SK-N-SH treated with all-trans-retinoic acid at 6 μM for 48 hours (cell line): ENCODE measurements around the gene CD3G.

ENCODE experiments used
- ATAC-seq: fragments of 200-7000 bp; cut with Tn5 transposase; 3 replicates; pipeline ENCODE4 v1.9.1; 2020; ENCODE audit warnings: mild to moderate bottlenecking, moderate library complexity
- ARNTL ChIP-seq: fragments of 450-650 bp; formaldehyde crosslinking; IDR thresholded peaks from 2 replicates; pipeline ENCODE4 v1.5.0; 2020; ENCODE audit warnings: low read depth, mild to moderate bottlenecking, moderate library complexity, borderline replicate concordance
- BACH2 ChIP-seq: fragments of 250-450 bp; sonication (Bioruptor Pico); IDR thresholded peaks from 2 replicates; pipeline ENCODE4 v1.9.0; 2021; ENCODE audit warnings: mild to moderate bottlenecking, borderline replicate concordance
- CREB5 ChIP-seq: fragments of 250-450 bp; sonication (Bioruptor Pico); IDR thresholded peaks from 2 replicates; pipeline ENCODE4 v1.5.1; 2020; ENCODE audit warnings: low read depth, mild to moderate bottlenecking, moderate library complexity
- CSDC2 ChIP-seq: fragments of 250-450 bp; sonication (Bioruptor Pico); IDR thresholded peaks from 2 replicates; pipeline ENCODE4 v1.5.0; 2020; ENCODE audit warnings: mild to moderate bottlenecking, moderate library complexity
- ESRRG ChIP-seq: fragments of 250-450 bp; sonication (Bioruptor Pico); IDR thresholded peaks from 2 replicates; pipeline ENCODE4 v1.6.1; 2021; ENCODE audit warnings: mild to moderate bottlenecking
- ISL1 ChIP-seq: fragments of 250-450 bp; sonication (Bioruptor Pico); IDR thresholded peaks from 2 replicates; pipeline ENCODE4 v2.1.2; 2022; ENCODE audit warnings: mild to moderate bottlenecking, moderate library complexity
- OSR1 ChIP-seq: fragments of 250-450 bp; sonication (Bioruptor Pico); IDR thresholded peaks from 2 replicates; pipeline ENCODE4 v1.8.0; 2022; ENCODE audit warnings: moderate library complexity, mild to moderate bottlenecking, inconsistent platforms
- PATZ1 ChIP-seq: fragments of 250-450 bp; sonication (Bioruptor Pico); IDR thresholded peaks from 2 replicates; pipeline ENCODE4 v1.8.0; 2020; ENCODE audit warnings: mild to moderate bottlenecking, moderate library complexity, borderline replicate concordance
- POU6F1 ChIP-seq: fragments of 250-450 bp; sonication (Bioruptor Pico); IDR thresholded peaks from 2 replicates; pipeline ENCODE4 v1.8.0; 2021; ENCODE audit warnings: low read depth, mild to moderate bottlenecking, moderate library complexity, borderline replicate concordance
- PPARA ChIP-seq: fragments of 250-450 bp; sonication (Bioruptor Pico); IDR thresholded peaks from 2 replicates; pipeline ENCODE4 v1.5.0; 2020; ENCODE audit warnings: mild to moderate bottlenecking, borderline replicate concordance
- RARB ChIP-seq: fragments of 250-450 bp; sonication (Bioruptor Pico); IDR thresholded peaks from 2 replicates; pipeline ENCODE4 v1.8.0; 2021; ENCODE audit warnings: mild to moderate bottlenecking, moderate library complexity
- SNAI2 ChIP-seq: fragments of 250-450 bp; sonication (Bioruptor Pico); IDR thresholded peaks from 2 replicates; pipeline ENCODE4 v1.5.0; 2020; ENCODE audit warnings: mild to moderate bottlenecking, moderate library complexity
- TCF4 ChIP-seq: fragments of 250-450 bp; sonication (Bioruptor Pico); IDR thresholded peaks from 2 replicates; pipeline ENCODE4 v1.8.0; 2021; ENCODE audit warnings: mild to moderate bottlenecking, moderate library complexity, borderline replicate concordance
- TSHZ2 ChIP-seq: fragments of 250-450 bp; sonication (Bioruptor Pico); IDR thresholded peaks from 2 replicates; pipeline ENCODE4 v1.5.0; 2020; ENCODE audit warnings: mild to moderate bottlenecking, moderate library complexity
- ZFP3 ChIP-seq: fragments of 250-450 bp; sonication (Bioruptor Pico); IDR thresholded peaks from 2 replicates; pipeline ENCODE4 v1.5.0; 2020; ENCODE audit warnings: mild to moderate bottlenecking, moderate library complexity
- ZNF565 ChIP-seq: fragments of 450-650 bp; formaldehyde crosslinking; conservative IDR thresholded peaks from 2 replicates; pipeline ENCODE4 v1.5.0; 2020; ENCODE audit warnings: low read depth, mild to moderate bottlenecking, moderate library complexity
- ZNF70 ChIP-seq: fragments of 450-650 bp; formaldehyde crosslinking; IDR thresholded peaks from 2 replicates; pipeline ENCODE4 v1.5.0; 2020; ENCODE audit warnings: mild to moderate bottlenecking, moderate library complexity
- ZNF8 ChIP-seq: fragments of 450-650 bp; formaldehyde crosslinking; IDR thresholded peaks from 2 replicates; pipeline ENCODE4 v1.5.0; 2020; ENCODE audit warnings: mild to moderate bottlenecking, moderate library complexity

Gene CD3G

DNA sequence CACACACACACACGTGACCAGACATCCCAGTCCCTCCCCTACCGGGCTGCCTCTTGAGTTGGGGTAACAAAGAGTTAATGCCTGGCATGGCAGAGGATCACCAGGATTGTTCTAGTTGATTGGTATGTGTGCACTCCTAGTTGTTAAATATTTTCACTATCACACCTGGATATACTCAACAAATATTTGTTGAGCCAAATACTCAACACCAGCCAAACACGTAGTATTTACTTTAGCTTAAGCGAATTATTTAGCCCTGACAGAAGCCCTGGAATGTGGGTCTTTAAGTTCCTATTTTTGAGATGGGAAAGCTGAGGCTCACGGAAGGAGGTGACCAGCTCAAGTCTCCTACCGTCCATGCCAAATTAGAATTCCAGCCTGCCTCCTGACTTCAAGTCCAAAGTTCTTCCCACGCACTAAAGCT, 29.1 kb upstream of the CD3G start:
- no peak for ATAC-seq
- TF ChIP-seq CREB5 (CRISPR knock-in tag) (no peak), ISL1 (CRISPR knock-in tag) (no peak), CSDC2 (no peak), ZNF565 (no peak), POU6F1 (CRISPR knock-in tag) (no peak), PPARA (no peak), PATZ1 (CRISPR knock-in tag) (no peak), TCF4 (CRISPR knock-in tag) (no peak), ZFP3 (no peak), ARNTL (CRISPR knock-in tag) (no peak)

DNA sequence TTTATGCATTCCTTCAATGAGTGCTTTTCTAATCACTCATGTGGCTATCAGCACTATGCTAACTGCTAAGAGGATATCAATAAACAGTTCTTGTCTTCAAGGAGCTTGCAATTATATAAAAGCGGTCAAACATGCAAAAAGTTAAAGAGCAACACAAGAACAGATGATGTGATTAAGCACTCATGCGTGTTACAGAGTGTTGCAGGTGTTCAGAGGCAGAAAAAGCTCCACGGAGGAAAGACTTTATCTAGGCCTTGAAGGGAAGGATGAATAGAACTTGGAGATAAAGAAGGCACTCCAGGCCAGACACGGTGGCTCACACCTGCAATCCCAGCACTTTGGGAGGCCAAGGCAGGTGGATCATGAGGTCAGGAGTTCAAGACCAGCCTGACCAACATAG, 26.0 kb upstream of the CD3G start:
- no peak for ATAC-seq
- TF ChIP-seq ESRRG (no peak), CSDC2 (no peak), TCF4 (CRISPR knock-in tag) (no peak), BACH2 (no peak), OSR1 (CRISPR knock-in tag) (no peak), ZNF565 (no peak), TSHZ2 (CRISPR knock-in tag) (no peak), RARB (CRISPR knock-in tag) (no peak), ISL1 (CRISPR knock-in tag) (no peak), ZNF8 (no peak), ZNF70 (CRISPR knock-in tag) (no peak), ARNTL (CRISPR knock-in tag) (no peak)

- no peak for TF ChIP-seq RARB (CRISPR knock-in tag)
- TF ChIP-seq ZNF8: no peak
- TF ChIP-seq SNAI2 (CRISPR knock-in tag): no peak
- no peak for TF ChIP-seq OSR1 (CRISPR knock-in tag)
- TF ChIP-seq ZNF565: no peak
- no peak for TF ChIP-seq ESRRG
- no peak for TF ChIP-seq TCF4 (CRISPR knock-in tag)
- no peak for TF ChIP-seq PPARA
- no peak for TF ChIP-seq BACH2
- TF ChIP-seq PATZ1 (CRISPR knock-in tag): no peak
- TF ChIP-seq CREB5 (CRISPR knock-in tag): no peak
- no peak for ATAC-seq
Measured at GRCh38 chr11:118318581-118319336, 25.4 kb upstream of the CD3G start.
